SK-N-MC (cell line): ENCODE data around the gene TSHZ3.

ENCODE experiments used
- EZH2 ChIP-seq: fragments of 200-600 bp; sonication (generic); IDR thresholded peaks from one replicate; pipeline ENCODE4 v1.6.1; 2017; ENCODE audit warnings: antibody characterized with exemption
- POLR2AphosphoS5 ChIP-seq: IDR thresholded peaks from 2 replicates; pipeline ENCODE4 v1.6.1; 2012; ENCODE audit warnings: mild to moderate bottlenecking, low read depth, low read length, borderline replicate concordance

GRCh38 chr19:31266196-31266595, 83.0 kb downstream of the TSHZ3 start:
- TF ChIP-seq POLR2AphosphoS5 (no peak), EZH2 (no peak)
